HepG2 (cell line): ENCODE data around the gene ZNF184. TPM values are rescaled to one million over a fixed set of nuclear protein-coding genes. Genes with fewer than 3 reads are reported as not detected.

ENCODE experiments used
- ADNP ChIP-seq: sonication (generic); formaldehyde crosslinking; IDR thresholded peaks from 2 replicates; pipeline ENCODE4 v1.4.0; 2020; ENCODE audit warnings: missing genetic modification reagents
- HNF4A ChIP-seq: sonication (generic); formaldehyde crosslinking; IDR thresholded peaks from 2 replicates; pipeline ENCODE4 v1.4.0; 2020; ENCODE audit warnings: missing genetic modification reagents
- PHB2 ChIP-seq: fragments of 450-650 bp; IDR thresholded peaks from 2 replicates; pipeline ENCODE4 v1.6.1; 2018; ENCODE audit not compliant: partially characterized antibody
- TARDBP ChIP-seq: sonication (generic); formaldehyde crosslinking; IDR thresholded peaks from 2 replicates; pipeline ENCODE4 v1.8.0; 2022; ENCODE audit warnings: mild to moderate bottlenecking, missing genetic modification reagents
- TBP ChIP-seq: sonication (generic); formaldehyde crosslinking; IDR thresholded peaks from 2 replicates; pipeline ENCODE4 v1.5.0; 2020; ENCODE audit warnings: missing genetic modification reagents
- XRCC5 ChIP-seq: fragments of 200-400 bp; formaldehyde crosslinking; optimal IDR thresholded peaks from 2 replicates; pipeline ENCODE3; 2017; ENCODE audit warnings: mild to moderate bottlenecking, low read length
- ZNF124 ChIP-seq: sonication (generic); formaldehyde crosslinking; IDR thresholded peaks from 2 replicates; pipeline ENCODE4 v1.4.0; 2020; ENCODE audit warnings: missing genetic modification reagents
- ZNF383 ChIP-seq: sonication (generic); formaldehyde crosslinking; IDR thresholded peaks from 2 replicates; pipeline ENCODE4 v1.4.0; 2020; ENCODE audit warnings: missing genetic modification reagents, mild to moderate bottlenecking, borderline replicate concordance
- ZNF776 ChIP-seq: sonication (generic); formaldehyde crosslinking; IDR thresholded peaks from 2 replicates; pipeline ENCODE4 v1.4.0; 2020; ENCODE audit warnings: mild to moderate bottlenecking, missing genetic modification reagents
- ZNF780A ChIP-seq: sonication (generic); formaldehyde crosslinking; IDR thresholded peaks from 2 replicates; pipeline ENCODE4 v1.8.0; 2022; ENCODE audit warnings: mild to moderate bottlenecking, missing genetic modification reagents, moderate library complexity
- ZSCAN29 ChIP-seq: sonication (generic); formaldehyde crosslinking; conservative IDR thresholded peaks from 2 replicates; pipeline ENCODE4 v1.4.0; 2020; ENCODE audit warnings: mild to moderate bottlenecking, missing genetic modification reagents
- polyA plus RNA-seq, 8 experiments: library from polyadenylated mRNA; depleted of rRNA in 3 of 8; stranded (reverse) in 7 of 8; unstranded in 1 of 8; fragments of >200 nt; fragmentation: Illumina TruSeq in 4 of 8; extraction: Trizol in 4 of 8; gene quantifications; 2 replicates each; pipeline versions ENCODE4 v1.2.1 to v1.2.3, GENCODE V29; 2011 to 2016; ENCODE audit warnings: low read depth in 4 of 8, missing spikeins in 1 of 8, mixed read lengths in 1 of 8; ENCODE audit not compliant: insufficient read depth in 1 of 8
- total RNA-seq, 5 experiments: library from RNA; depleted of rRNA; stranded (reverse); fragments of >200 nt; fragmentation: Illumina TruSeq; extraction: Trizol; gene quantifications; 2 replicates each; pipeline ENCODE4 v1.2.3, GENCODE V29; 2016; ENCODE audit warnings: low read depth in 1 of 5
- TF ChIP-seq, protein P1 (sequence below): sonication (generic); formaldehyde crosslinking; IDR thresholded peaks from 2 replicates; pipeline ENCODE4 v1.4.0; 2020; ENCODE audit warnings: mild to moderate bottlenecking, missing genetic modification reagents
- TF ChIP-seq, protein P2 (sequence below): sonication (generic); formaldehyde crosslinking; IDR thresholded peaks from 2 replicates; pipeline ENCODE4 v1.5.1; 2020; ENCODE audit warnings: mild to moderate bottlenecking, missing genetic modification reagents, borderline replicate concordance
- TF ChIP-seq, protein P3 (sequence below): IDR thresholded peaks from 2 replicates; pipeline ENCODE4 v1.6.1; 2012; ENCODE audit warnings: low read depth, low read length, improper control_type of control experiment
- TF ChIP-seq, protein P4 (sequence below): sonication (generic); formaldehyde crosslinking; IDR thresholded peaks from 2 replicates; pipeline ENCODE4 v1.8.1; 2023; ENCODE audit warnings: mild to moderate bottlenecking, moderate library complexity, missing genetic modification reagents
- TF ChIP-seq, protein P5 (sequence below): sonication (generic); formaldehyde crosslinking; IDR thresholded peaks from 2 replicates; pipeline ENCODE4 v1.4.0; 2020; ENCODE audit warnings: missing genetic modification reagents
- TF ChIP-seq, protein P6 (sequence below): sonication (generic); IDR thresholded peaks from 2 replicates; pipeline ENCODE4 v1.6.1; 2016; ENCODE audit warnings: low read depth, borderline replicate concordance

ZNF184 gene
- total and polyA plus RNA-seq, 2 of the 13 experiments (the other 11 are each of a cell fraction or from before 2014, with no cell fraction given) = 2.1 to 10.1 TPM

DNA sequence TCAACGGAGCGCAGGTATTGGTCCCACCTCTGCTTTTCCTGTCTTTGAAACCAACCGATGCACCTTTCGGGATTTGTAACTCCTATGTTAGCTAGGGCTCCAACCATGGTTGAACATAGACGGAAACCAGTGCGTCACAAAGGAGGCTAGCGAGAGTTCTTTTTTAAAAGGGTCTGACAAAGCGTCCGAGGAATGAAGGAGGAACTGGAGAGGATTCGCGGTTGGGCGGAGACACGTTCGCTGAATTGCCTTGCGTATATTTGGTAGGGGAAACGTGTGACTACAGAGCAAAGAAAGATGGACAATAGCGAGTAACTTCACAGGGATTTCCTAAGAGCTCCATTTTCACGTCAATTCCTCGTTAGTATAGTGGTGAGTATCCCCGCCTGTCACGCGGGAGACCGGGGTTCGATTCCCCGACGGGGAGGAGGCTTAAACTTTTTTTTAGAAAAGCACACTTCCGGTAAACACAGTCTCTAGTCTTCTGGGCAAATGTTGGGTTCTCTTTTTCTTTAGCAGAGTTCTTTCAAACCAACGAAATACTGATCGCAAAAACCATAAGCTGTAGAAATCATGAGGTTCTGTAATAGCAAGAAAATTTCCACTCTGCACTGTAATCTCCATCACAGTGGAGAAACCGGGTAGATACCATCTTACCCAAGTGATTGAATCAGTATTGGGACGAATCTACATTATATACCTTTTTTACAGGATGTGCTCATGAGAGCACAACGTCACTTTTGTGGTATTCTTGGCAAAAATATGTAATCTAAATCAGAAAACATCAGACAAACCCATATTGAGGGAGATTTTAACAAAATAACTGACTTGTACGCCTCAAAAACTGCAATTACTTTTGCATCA lies 6.6 kb upstream of the ZNF184 start (continued):
- TF ChIP-seq, protein P1, sequence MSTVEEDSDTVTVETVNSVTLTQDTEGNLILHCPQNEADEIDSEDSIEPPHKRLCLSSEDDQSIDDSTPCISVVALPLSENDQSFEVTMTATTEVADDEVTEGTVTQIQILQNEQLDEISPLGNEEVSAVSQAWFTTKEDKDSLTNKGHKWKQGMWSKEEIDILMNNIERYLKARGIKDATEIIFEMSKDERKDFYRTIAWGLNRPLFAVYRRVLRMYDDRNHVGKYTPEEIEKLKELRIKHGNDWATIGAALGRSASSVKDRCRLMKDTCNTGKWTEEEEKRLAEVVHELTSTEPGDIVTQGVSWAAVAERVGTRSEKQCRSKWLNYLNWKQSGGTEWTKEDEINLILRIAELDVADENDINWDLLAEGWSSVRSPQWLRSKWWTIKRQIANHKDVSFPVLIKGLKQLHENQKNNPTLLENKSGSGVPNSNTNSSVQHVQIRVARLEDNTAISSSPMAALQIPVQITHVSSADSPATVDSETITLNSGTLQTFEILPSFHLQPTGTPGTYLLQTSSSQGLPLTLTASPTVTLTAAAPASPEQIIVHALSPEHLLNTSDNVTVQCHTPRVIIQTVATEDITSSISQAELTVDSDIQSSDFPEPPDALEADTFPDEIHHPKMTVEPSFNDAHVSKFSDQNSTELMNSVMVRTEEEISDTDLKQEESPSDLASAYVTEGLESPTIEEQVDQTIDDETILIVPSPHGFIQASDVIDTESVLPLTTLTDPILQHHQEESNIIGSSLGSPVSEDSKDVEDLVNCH (CRISPR knock-in tag) = no peak
- TF ChIP-seq ZNF383 (CRISPR knock-in tag) (no peak), ZSCAN29 (CRISPR knock-in tag) (peak; percentile 82), XRCC5 (peak; percentile 29), TBP (CRISPR knock-in tag) (no peak), ZNF776 (CRISPR knock-in tag) (no peak), ADNP (CRISPR knock-in tag) (no peak), HNF4A (CRISPR knock-in tag) (peak; percentile 27; the same call in 1 of the 2 replicates), ZNF780A (no peak), TARDBP (CRISPR knock-in tag) (peak; percentile 92), PHB2 (no peak), ZNF124 (CRISPR knock-in tag) (peak; percentile 91; the same call in 1 of the 2 replicates)
- TF ChIP-seq, protein P2, sequence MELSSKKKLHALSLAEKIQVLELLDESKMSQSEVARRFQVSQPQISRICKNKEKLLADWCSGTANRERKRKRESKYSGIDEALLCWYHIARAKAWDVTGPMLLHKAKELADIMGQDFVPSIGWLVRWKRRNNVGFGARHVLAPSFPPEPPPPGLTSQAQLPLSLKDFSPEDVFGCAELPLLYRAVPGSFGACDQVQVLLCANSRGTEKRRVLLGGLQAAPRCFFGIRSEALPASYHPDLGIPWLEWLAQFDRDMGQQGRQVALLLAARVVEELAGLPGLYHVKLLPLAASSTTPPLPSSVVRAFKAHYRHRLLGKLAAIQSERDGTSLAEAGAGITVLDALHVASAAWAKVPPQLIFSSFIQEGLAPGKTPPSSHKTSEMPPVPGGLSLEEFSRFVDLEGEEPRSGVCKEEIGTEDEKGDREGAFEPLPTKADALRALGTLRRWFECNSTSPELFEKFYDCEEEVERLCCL (CRISPR knock-in tag) = no peak
- TF ChIP-seq, protein P3, sequence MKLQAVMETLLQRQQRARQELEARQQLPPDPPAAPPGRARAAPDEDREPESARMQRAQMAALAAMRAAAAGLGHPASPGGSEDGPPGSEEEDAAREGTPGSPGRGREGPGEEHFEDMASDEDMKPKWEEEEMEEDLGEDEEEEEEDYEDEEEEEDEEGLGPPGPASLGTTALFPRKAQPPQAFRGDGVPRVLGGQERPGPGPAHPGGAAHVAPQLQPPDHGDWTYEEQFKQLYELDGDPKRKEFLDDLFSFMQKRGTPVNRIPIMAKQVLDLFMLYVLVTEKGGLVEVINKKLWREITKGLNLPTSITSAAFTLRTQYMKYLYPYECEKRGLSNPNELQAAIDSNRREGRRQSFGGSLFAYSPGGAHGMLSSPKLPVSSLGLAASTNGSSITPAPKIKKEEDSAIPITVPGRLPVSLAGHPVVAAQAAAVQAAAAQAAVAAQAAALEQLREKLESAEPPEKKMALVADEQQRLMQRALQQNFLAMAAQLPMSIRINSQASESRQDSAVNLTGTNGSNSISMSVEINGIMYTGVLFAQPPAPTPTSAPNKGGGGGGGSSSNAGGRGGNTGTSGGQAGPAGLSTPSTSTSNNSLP = 0 out of 2 replicates have a peak, but pooled peaks have one; percentile 25
- TF ChIP-seq, protein P4, sequence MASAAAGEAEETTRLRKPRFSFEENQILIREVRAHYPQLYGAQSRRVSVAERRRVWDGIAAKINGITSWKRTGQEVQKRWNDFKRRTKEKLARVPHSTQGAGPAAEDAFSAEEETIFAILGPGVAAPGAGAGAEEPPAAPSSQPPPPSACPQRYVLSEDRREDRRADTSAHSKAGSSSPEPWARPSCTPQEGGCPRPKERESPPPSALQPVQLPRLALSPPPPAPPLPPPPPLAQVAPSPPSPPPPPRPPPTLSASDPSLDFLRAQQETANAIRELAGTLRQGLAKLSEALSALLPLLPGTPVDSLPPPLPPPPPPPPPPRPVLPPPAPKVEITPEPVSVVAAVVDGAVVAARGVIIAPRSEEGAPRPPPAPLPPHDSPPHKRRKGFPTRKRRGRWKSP (CRISPR knock-in tag) = peak; percentile 59; the same call in 1 of the 2 replicates
- TF ChIP-seq, protein P5, sequence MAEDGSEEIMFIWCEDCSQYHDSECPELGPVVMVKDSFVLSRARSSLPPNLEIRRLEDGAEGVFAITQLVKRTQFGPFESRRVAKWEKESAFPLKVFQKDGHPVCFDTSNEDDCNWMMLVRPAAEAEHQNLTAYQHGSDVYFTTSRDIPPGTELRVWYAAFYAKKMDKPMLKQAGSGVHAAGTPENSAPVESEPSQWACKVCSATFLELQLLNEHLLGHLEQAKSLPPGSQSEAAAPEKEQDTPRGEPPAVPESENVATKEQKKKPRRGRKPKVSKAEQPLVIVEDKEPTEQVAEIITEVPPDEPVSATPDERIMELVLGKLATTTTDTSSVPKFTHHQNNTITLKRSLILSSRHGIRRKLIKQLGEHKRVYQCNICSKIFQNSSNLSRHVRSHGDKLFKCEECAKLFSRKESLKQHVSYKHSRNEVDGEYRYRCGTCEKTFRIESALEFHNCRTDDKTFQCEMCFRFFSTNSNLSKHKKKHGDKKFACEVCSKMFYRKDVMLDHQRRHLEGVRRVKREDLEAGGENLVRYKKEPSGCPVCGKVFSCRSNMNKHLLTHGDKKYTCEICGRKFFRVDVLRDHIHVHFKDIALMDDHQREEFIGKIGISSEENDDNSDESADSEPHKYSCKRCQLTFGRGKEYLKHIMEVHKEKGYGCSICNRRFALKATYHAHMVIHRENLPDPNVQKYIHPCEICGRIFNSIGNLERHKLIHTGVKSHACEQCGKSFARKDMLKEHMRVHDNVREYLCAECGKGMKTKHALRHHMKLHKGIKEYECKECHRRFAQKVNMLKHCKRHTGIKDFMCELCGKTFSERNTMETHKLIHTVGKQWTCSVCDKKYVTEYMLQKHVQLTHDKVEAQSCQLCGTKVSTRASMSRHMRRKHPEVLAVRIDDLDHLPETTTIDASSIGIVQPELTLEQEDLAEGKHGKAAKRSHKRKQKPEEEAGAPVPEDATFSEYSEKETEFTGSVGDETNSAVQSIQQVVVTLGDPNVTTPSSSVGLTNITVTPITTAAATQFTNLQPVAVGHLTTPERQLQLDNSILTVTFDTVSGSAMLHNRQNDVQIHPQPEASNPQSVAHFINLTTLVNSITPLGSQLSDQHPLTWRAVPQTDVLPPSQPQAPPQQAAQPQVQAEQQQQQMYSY (CRISPR knock-in tag) = no peak
- TF ChIP-seq, protein P6, sequence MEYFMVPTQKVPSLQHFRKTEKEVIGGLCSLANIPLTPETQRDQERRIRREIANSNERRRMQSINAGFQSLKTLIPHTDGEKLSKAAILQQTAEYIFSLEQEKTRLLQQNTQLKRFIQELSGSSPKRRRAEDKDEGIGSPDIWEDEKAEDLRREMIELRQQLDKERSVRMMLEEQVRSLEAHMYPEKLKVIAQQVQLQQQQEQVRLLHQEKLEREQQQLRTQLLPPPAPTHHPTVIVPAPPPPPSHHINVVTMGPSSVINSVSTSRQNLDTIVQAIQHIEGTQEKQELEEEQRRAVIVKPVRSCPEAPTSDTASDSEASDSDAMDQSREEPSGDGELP = no peak
